Natural killer cell (primary cell): ENCODE data around the gene MAN2A1. TPM values are rescaled to one million over a fixed set of nuclear protein-coding genes. Genes with fewer than 3 reads are reported as not detected.

Experiments used
- ATAC-seq, 3 donors: fragments of 150-1000 bp in 2 of 3; fragments of 200-7000 bp in 1 of 3; cut with Tn5 transposase; 1 replicate in 1 of 3; 2 replicates in 2 of 3; pipeline ENCODE4 v1.10.0; 2021; ENCODE audit warnings: mild to moderate bottlenecking in 2 of 3, moderate library complexity in 2 of 3
- DNase-seq, 2 donors: peaks; one replicate each; pipeline versions ENCODE4 v3.0.0 to v3.0.0-alpha.2; 2013 to 2021; ENCODE audit warnings: mixed read lengths in 1 of 2
- H3K27ac ChIP-seq: one replicate; pipeline ENCODE4 v1.5.1; 2013; ENCODE audit warnings: mild to moderate bottlenecking, low read length
- H3K27me3 ChIP-seq: one replicate; pipeline ENCODE4 v1.6.1; 2013; ENCODE audit warnings: low read length; ENCODE audit not compliant: control insufficient read depth, insufficient read depth
- H3K36me3 ChIP-seq: one replicate; pipeline ENCODE4 v1.6.1; 2013; ENCODE audit warnings: low read length; ENCODE audit not compliant: control insufficient read depth, insufficient read depth
- H3K4me1 ChIP-seq: one replicate; pipeline ENCODE4 v1.6.1; 2013; ENCODE audit warnings: low read length; ENCODE audit not compliant: control insufficient read depth, insufficient read depth
- H3K4me3 ChIP-seq: one replicate; pipeline ENCODE4 v1.5.1; 2013; ENCODE audit warnings: low read length
- H3K9me3 ChIP-seq: one replicate; pipeline ENCODE4 v1.6.1; 2013; ENCODE audit warnings: low read length; ENCODE audit not compliant: control insufficient read depth, insufficient read depth
- H3K27ac Mint-ChIP-seq, 2 donors: one replicate each; pipeline ENCODE4 v1.8.0; 2022; ENCODE audit warnings: mild to moderate bottlenecking in 2 of 2, mixed read lengths in 2 of 2, moderate library complexity in 1 of 2
- H3K27me3 Mint-ChIP-seq, 2 donors: one replicate each; pipeline ENCODE4 v1.8.0; 2022; ENCODE audit warnings: low read depth in 2 of 2, mixed read lengths in 2 of 2
- H3K36me3 Mint-ChIP-seq: one replicate; pipeline ENCODE4 v1.8.0; 2022; ENCODE audit warnings: mixed read lengths
- H3K4me1 Mint-ChIP-seq, 2 donors: one replicate each; pipeline ENCODE4 v1.8.0; 2022; ENCODE audit warnings: mixed read lengths in 2 of 2
- H3K4me3 Mint-ChIP-seq: one replicate; pipeline ENCODE4 v1.8.0; 2022; ENCODE audit warnings: mild to moderate bottlenecking, moderate library complexity, mixed read lengths
- H3K9me3 Mint-ChIP-seq, 2 donors: one replicate each; pipeline ENCODE4 v1.8.0; 2022; ENCODE audit warnings: mixed read lengths in 2 of 2
- CTCF ChIP-seq: fragments of 200-600 bp; IDR thresholded peaks from one replicate; pipeline ENCODE4 v1.8.0; 2022; ENCODE audit warnings: antibody characterized with exemption
- WGBS: methylation state at CpG from one replicate; pipeline ENCODE4 v1.1.7; 2013; ENCODE audit warnings: missing lambda C conversion rate; ENCODE audit not compliant: insufficient coverage; 5-methylcytosine and 5-hydroxymethylcytosine counted together
- intact Hi-C: fragments of 100-400 bp; cut with micrococcal nuclease; formaldehyde crosslinking; loops from one replicate; pipeline ENCODE4 v1.14.2; 2022
- total RNA-seq, 4 donors: library from RNA; stranded (reverse); fragments of 120-200 nt in 1 of 4; gene quantifications; one replicate each; pipeline versions ENCODE4 v1.2.3 to v1.2.4, GENCODE V29; 2013 to 2022

The MAN2A1 gene
- total RNA-seq, 3 donors from 2014 or later (not counting 1 experiment from before 2014, with no cell fraction given) = 44.9 to 54.2 (median 50.7) TPM

DNA sequence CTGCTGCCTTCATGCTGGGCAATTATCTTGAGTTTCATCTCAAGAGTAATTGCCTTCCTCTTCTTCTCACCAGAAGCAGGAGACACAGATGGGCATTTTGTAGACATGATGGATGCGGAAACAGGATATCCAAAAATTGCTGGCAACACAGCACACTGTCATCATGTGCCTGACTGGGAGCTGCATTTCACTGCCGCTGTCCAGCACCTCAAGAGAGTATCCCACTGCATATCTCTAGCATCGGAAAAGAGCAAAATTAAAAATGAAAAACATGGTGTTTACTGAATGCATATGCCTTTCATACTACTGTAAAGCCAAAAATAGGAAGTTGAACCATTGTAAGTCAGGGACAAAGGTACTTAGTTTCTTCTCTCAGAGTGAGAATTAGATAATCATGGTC, 210.7 kb downstream of the MAN2A1 start:
- H3K4me1 Mint-ChIP-seq = no peaks in the 10 kb centered on the region
- no peaks in the 10 kb centered on the region for H3K27me3 Mint-ChIP-seq
- Histone ChIP-seq H3K27me3 (no peaks in the 10 kb centered on the region), H3K27ac (no peak overlapping the region), H3K9me3 (no peaks in the 10 kb centered on the region), H3K36me3 (no peaks in the 10 kb centered on the region), H3K4me3 (no peak overlapping the region), H3K4me1 (no peaks in the 10 kb centered on the region)
- H3K9me3 Mint-ChIP-seq = no peaks in the 10 kb centered on the region
- no peak overlapping the region for H3K27ac Mint-ChIP-seq
- DNase-seq (no peak), ATAC-seq (no peak)
- TF ChIP-seq CTCF = no peak
- H3K4me3 Mint-ChIP-seq = no peak overlapping the region
- 89% methylated on average over 3 of the region's 3 CpGs for WGBS
- H3K36me3 Mint-ChIP-seq = no peaks in the 10 kb centered on the region
- intact Hi-C loops = no loop called here

DNA sequence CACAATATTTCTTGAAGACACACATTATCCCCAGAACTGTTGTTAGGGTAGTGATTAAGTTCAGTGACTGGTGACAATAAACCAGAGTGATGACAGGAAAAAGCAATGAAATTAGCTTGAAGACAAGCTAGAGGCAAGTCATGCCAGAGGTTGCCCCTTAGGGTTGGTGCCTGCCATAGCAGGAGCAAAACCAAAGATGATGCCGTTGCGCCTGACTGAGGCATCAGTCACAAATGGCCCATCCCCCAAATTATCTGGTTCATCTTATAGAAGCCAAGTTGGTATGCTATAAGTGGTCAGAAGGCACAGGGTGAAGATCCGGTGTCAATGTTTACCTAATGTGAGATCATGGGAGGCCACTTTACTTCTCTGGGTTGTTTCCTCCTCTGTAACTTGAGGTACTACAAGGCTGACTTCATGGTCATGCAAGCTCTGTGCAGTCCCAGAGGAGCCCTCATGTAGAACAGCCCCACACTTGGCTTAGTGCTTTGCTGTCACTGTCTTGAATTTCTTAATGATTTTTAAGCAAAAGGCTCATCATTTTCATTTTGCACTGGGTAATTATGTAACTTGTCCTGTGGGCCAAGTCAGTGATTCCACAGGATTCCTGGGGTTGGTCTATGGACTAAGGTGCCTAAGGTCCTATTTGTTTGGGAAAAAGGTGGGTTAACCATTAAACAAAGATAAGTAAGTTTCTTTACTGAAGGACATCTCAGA, 211.3 kb downstream of the MAN2A1 start:
- Mint-ChIP-seq H3K9me3 (no peaks in the 10 kb centered on the region), H3K36me3 (no peaks in the 10 kb centered on the region), H3K4me3 (no peak overlapping the region), H3K4me1 (no peaks in the 10 kb centered on the region), H3K27ac (no peak overlapping the region), H3K27me3 (no peaks in the 10 kb centered on the region)
- DNase-seq (no peak), ATAC-seq (no peak)
- no peak overlapping the region for H3K27ac ChIP-seq
- no peaks in the 10 kb centered on the region for H3K9me3 ChIP-seq
- no peaks in the 10 kb centered on the region for H3K27me3 ChIP-seq
- no peaks in the 10 kb centered on the region for H3K4me1 ChIP-seq
- 86% methylated on average over 3 of the region's 3 CpGs for WGBS
- intact Hi-C loops = no loop called here
- H3K4me3 ChIP-seq = no peak overlapping the region
- no peaks in the 10 kb centered on the region for H3K36me3 ChIP-seq
- no peak for TF ChIP-seq CTCF

DNA sequence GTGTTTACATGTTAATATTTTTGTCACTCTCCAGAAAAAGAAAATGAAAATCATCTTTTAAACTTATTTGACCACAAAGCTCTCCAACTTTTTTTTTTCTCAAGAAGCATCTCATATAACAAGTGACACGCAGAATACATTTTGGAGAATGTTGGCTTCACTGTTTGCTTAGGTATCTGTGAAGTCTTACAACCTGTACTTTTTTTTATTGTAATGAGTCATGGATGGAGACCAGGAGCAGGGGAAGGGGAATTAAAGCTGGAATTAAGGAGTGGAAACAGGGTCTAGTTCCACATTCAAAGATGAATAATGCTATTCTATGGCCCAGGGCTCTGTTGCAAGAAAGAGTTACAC, 211.9 kb downstream of the MAN2A1 start:
- DNase-seq (no peak), ATAC-seq (no peak)
- intact Hi-C loops = no loop called here
- no peaks in the 10 kb centered on the region for H3K9me3 ChIP-seq
- H3K4me1 ChIP-seq = no peaks in the 10 kb centered on the region
- Mint-ChIP-seq H3K36me3 (no peaks in the 10 kb centered on the region), H3K9me3 (no peaks in the 10 kb centered on the region), H3K27me3 (peaks cover 0 to 2% of the 10 kb centered on the region in 2 donors), H3K4me1 (no peaks in the 10 kb centered on the region), H3K4me3 (no peak overlapping the region), H3K27ac (no peak overlapping the region)
- H3K4me3 ChIP-seq = no peak overlapping the region
- no peaks in the 10 kb centered on the region for H3K27me3 ChIP-seq
- TF ChIP-seq CTCF = no peak
- H3K36me3 ChIP-seq = no peaks in the 10 kb centered on the region
- 100% methylated on average over 1 of the region's 1 CpG for WGBS
- H3K27ac ChIP-seq = no peak overlapping the region

DNA sequence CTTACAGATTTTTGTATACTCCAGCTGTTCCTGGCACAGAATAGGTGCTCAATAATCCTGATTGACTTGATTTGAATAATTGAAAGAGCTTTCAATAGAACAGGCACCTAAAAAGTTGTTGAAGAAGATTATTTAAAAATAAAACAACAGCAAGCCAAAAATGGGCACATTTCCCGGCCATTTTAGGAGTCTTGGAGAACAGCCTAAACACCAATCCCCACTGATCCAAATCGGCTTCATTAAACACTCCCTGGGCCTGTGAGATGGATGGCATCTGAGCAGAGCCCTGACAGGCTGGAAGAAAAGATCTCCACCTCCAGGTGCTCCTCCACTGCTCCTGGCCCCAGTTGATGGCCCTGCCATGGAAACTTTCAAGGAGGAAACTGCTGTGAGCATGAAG, 213.3 kb downstream of the MAN2A1 start:
- Mint-ChIP-seq H3K36me3 (no peaks in the 10 kb centered on the region), H3K27ac (no peak overlapping the region), H3K9me3 (no peaks in the 10 kb centered on the region), H3K27me3 (peaks cover 3 to 10% of the 10 kb centered on the region in 2 donors), H3K4me3 (no peak overlapping the region), H3K4me1 (no peaks in the 10 kb centered on the region)
- Histone ChIP-seq H3K4me1 (no peaks in the 10 kb centered on the region), H3K27ac (no peak overlapping the region), H3K36me3 (no peaks in the 10 kb centered on the region), H3K4me3 (no peak overlapping the region), H3K9me3 (no peaks in the 10 kb centered on the region), H3K27me3 (no peaks in the 10 kb centered on the region)
- no peak for ATAC-seq
- TF ChIP-seq CTCF = no peak
- intact Hi-C loops = no loop called here
- 95% methylated on average over 2 of the region's 2 CpGs for WGBS
- no peak for DNase-seq
